Activated CD8-positive, alpha-beta memory T cell treated with anti-CD3 and anti-CD28 coated beads for 36 hours (primary cell): Measurements from ENCODE around the gene RAB17. TPM values are rescaled to one million over a fixed set of nuclear protein-coding genes. Genes with fewer than 3 reads are reported as not detected.

Experiments used
- CTCF ChIA-PET: fragments of 350-600 bp; sonication (Branson Sonifier 250); formaldehyde crosslinking; loops from one replicate; lab custom pipeline; 2021; ENCODE audit warnings: antibody characterized with exemption; lab: Charles Lee
- POLR2A ChIA-PET: fragments of 350-600 bp; sonication (Branson Sonifier 250); formaldehyde crosslinking; loops from one replicate; lab custom pipeline; 2021; ENCODE audit warnings: antibody characterized with exemption; lab: Charles Lee
- total RNA-seq, 2 experiments: library from RNA; stranded (reverse); gene quantifications; one replicate each; pipeline ENCODE4 v1.2.3, GENCODE V29; 2021

The RAB17 gene
- total RNA-seq, 2 experiments from 2014 or later: not detected

DNA sequence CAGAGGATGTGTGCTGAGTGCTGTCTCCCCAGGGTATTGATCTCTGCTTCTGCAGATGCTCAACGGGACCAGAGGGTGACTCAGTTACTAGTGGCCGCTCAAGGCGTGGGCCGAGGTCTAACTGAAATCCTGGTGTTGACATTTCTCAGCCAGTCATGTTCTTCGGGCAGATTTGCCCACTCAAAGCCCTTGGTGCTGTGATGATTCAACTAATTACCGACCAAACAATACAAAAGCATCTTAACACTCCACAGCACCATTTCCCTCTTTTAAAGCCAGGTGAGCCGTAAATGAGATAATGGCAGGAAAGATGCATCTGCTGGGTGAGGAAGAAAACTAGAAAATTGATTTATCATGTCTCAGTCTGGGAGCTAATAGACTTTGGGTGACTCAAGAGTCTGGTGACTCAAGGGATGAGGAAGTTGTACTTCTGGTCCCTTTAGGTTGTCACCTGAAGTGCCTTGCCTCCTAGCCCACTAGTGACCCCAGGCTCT lies 56.8 kb downstream of the RAB17 start:
- CTCF ChIA-PET: no interaction called here
- POLR2A ChIA-PET: no interaction called here

DNA sequence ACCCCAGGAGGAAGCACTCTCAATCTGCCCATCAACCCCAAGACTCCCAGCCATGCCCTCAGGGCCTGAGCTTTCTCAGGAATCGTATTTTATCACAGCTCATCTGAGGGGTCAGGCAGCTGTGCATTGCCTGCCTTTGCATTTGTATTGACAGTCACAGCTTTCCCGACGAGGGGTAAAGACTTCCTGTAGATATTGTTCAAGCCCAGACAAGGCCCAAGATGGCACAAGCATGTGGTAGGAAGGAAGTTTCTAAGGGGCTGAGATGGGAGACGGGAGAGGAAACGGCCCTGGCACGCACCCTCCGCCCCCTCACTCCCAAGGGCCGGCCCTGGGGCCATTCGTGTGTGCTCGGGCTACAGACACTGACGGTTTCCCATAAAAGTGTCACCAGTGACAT lies 58.4 kb downstream of the RAB17 start:
- ChIA-PET CTCF (interaction anchor here (1.6 to 1.8 kb wide), 2 partner anchors 14 to 40 kb away, joined by 3 to 7 read pairs; no protein-coding TSS in a partner anchor), POLR2A (no interaction called here)

DNA sequence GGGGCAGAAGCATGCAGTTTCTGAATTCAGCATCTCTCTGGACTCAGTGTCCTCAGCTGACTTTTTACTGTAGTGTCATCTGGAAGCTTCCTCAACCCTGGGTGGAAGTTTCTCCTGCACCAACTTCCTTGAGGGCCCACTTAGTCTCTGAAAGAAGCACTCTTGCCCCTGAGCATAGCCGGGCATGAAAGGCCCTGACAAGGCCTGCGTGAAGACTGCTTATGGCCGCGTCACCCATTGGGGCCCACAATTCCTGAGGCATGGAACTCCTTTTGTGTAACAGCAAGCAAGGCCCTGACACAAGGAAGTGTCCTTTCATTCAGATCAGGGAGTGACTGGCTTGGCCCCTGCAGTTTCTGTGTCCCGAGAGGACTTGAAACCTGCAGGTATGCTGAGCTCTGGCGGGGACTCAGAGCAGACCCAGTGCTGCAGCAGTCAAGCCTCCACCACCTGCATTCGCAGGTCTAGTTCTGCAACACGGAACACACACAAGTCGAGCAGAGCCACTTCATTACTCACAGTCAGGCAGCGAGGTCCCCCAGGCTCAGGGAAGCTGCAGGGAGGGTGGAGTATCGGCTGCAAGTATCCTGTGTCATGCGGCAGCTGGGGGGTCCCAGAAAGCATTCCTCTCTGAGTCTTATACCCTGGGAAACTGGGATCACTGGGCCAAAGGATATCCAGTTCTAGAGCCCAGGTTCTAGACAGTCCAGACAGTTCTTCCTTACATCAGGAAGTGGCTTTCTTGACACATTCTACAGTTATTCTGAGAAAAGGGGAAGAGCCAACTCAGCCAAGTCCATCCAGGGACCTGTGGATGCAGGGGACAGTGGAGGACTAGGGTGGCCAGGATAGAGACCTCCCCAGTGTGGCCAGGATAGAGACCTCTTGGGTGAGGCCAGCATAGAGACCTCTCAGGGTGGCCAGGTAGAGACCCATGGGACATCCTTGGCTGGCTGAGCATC lies 59.8 kb downstream of the RAB17 start:
- CTCF ChIA-PET: interaction anchor here (1.1 to 2.6 kb wide), 2 partner anchors 18 to 29 kb away, joined by 3 to 7 read pairs; no protein-coding TSS in a partner anchor
- POLR2A ChIA-PET: no interaction called here

DNA sequence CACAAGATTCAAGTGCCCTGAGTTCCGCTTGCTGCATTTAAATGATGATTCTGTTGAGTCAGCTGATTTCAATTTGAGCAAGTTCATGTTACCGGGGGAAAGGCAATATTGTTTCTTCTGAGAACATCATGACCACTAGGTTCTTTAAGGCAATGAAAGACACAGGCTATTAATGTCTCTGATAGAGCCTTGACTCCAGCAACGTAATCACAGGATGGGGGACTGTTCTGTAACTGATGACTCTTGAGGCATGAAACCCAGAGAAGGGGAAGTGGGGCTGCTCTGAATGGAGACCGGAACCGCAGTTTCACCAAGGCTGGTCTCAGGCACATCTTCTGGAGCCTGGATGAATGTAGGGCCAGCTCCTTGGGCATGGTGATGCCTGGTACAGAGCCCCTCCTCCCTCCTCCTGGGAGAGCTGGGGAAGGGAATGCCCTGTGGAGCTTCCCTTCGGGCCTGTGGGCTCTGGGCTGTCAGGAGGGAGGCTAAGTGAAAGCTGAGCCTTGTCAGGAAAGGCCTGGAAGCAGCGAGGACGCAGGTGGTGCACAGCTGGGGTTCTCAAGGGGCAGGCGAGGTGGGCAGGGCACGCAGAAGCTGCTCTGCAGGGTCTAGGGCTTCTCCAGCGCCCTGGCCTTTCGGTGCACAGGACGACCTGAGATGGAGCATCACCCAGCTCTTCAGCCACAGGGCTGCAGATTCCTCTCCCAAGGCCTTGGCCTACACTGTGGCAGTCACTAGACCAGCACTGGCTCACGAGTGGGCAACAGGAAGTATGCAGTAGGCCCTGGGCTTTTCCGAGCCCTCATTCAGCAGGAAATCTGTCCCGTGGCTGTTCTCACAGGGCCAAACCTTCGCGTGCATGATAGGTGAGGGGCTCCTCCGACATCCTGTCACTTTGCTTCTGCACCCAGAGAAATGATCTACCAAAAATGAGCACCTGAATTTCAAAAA lies 60.8 kb downstream of the RAB17 start:
- POLR2A ChIA-PET: no interaction called here
- CTCF ChIA-PET: interaction anchor here (1.1 to 2.6 kb wide), 2 partner anchors 17 to 30 kb away, joined by 3 to 7 read pairs; no protein-coding TSS in a partner anchor

DNA sequence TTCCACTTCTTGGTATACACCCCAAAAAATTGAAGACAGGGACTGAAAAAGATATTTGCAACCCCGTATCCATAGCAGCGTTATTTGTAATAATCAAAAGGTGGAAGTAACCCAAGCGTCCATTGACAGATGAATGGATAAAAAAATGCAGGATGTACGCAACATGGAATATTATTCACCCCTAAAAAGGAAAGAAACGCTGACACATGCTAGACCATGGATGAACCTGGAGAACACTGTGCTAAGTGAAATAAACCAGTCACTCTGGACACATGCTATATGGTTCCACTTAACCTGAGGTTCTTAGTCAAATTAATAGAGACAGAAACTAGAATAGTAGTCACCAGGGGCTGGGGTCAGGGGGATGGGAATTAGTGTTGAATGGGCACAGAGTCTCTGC lies 62.8 kb downstream of the RAB17 start:
- ChIA-PET POLR2A (no interaction called here), CTCF (interaction anchor here (2.6 kb wide), 1 partner anchor 15 kb away, joined by 7 read pairs; no protein-coding TSS in a partner anchor)

DNA sequence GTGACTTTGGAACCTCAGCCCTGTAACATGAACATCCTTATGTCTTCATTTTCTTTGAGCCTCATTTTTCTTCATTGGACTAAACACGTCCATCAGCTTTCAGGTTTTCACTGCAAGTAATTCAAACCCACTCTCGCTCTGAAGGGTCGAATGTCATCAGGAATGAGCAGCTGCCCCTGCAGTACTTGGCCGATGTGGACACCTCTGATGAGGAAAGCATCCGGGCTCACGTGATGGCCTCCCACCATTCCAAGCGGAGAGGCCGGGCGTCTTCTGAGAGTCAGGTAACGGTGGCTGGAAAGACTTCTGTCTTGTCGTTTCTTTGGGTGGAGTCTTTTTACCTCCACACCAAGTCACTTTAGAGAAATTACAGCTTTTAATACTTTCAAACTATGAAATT lies 63.3 kb downstream of the RAB17 start:
- ChIA-PET POLR2A (no interaction called here), CTCF (no interaction called here)

DNA sequence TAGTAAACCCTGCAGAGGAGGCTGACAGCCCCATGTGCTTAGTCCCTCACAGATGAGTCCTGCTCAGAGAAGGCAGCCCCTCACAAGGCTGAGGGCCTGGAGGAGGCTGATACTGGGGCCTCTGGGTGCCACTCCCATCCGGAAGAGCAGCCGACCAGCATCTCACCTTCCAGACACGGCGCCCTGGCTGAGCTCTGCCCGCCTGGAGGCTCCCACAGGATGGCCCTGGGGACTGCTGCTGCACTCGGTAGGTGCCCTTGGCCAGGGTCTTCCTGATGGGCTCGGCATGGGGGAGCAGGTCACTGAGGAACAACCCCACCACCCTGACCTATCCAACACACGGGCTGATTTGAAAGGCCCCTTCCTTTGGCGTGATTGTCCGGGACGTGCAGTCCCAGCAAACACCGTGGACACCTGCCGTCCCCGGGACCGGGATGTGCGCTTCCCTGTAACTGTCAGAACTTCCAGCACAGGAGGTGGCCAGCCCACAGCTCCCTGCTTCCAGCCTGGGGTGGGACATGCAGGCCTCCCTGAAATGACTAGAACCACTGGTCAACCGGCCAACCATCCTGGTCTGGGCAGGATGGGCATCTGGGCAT lies 64.9 kb downstream of the RAB17 start:
- ChIA-PET POLR2A (no interaction called here), CTCF (interaction anchor here (1.0 kb wide), 1 partner anchor 46 kb away, joined by 3 read pairs; no protein-coding TSS in a partner anchor)

DNA sequence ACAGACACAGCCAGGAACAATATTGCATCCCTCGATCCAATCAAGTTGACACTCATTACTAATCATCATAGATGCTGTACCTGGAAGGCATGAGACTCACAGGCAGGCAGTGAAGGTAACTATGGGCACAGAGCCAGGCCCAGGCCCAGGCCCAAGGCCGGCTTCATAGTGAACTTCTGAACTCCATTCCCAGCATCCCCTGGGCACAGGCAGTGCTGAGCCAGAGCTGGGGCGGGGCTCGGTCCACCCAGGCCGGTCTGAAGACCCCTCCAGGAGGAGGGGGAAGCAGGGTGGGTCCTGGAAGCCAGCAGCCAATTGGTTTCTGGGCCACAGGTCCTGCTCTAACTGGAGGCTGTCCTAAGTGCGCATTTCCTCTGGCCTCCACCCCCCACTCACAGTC lies 65.9 kb downstream of the RAB17 start:
- POLR2A ChIA-PET: no interaction called here
- CTCF ChIA-PET: interaction anchor here (1.0 kb wide), 1 partner anchor 47 kb away, joined by 3 read pairs; no protein-coding TSS in a partner anchor

Other genes starting within 250 kb of the RAB17 start
- gene COL6A3, start 176.6 kb downstream of the RAB17 start, total RNA-seq: 10 to 100 TPM; 15.8 to 18.6 TPM
- gene MLPH, start 103.5 kb downstream of the RAB17 start, total RNA-seq: not detected
- gene PRLH, start 24.2 kb downstream of the RAB17 start, total RNA-seq: not detected
- 100 to 1,000 TPM; 203 to 210 TPM for gene LRRFIP1, start 36.9 kb upstream of the RAB17 start, total RNA-seq
- gene RBM44, start 208.0 kb upstream of the RAB17 start, total RNA-seq: under 1 TPM; 0.25 to 0.34 TPM